ENCODE results near the gene FLT4.

Gene FLT4

DNA sequence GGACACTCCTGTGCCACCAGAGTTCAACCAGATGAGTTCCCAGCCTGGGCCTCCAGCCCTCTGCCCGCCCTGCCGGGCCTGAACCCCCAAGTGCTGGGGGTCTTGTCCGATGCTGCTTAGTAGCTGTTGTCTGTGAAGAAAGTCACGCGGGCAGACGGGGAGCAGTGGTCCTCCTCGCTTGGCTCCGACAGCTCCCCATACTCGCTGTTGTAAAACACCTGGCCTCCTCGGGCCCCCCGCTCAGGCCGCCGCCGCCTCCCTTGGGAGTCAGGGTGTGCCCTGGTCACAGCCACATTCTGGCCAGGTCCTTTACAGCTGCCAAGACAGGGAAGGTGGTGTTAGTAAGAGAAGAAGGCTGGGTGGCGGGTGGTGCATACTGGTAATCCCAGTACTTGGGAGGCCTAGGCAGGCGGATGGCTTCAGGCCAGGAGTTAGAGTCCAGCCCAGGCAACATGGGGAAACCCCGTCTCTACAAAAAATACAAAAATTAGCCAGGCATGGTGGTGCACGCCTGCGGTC is 46.3 kb downstream of the FLT4 start:
- DNase-seq: no peak

DNA sequence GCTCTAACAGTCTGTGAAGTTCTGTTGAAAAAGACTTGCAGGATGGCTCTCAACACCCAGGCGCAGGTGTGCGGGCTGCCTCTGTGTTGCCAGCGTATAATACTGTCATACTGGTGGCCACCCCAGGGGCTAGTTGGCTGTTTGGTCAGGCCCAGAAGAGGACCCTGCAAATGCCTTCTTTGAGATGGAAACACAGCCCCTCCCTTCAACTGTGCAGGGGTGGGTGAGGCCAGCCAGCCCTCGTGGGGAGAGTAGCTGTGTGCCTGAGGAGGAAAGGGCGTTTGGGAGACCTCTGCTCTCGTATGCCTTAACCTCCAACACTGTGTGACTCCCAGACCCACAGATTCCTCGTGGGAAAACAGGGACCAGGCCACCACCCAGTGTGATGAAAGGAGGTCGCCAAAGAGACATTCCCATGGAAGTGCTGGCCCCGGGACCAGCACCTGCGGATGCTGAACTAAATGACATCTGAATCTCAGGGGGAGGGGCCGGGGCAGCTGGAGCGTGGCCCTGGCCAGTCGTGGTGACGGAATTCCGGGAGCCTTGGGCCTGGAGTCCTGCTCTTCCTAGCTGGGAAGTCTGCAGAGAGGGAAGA is 46.8 kb downstream of the FLT4 start:
- DNase-seq: no peak

DNA sequence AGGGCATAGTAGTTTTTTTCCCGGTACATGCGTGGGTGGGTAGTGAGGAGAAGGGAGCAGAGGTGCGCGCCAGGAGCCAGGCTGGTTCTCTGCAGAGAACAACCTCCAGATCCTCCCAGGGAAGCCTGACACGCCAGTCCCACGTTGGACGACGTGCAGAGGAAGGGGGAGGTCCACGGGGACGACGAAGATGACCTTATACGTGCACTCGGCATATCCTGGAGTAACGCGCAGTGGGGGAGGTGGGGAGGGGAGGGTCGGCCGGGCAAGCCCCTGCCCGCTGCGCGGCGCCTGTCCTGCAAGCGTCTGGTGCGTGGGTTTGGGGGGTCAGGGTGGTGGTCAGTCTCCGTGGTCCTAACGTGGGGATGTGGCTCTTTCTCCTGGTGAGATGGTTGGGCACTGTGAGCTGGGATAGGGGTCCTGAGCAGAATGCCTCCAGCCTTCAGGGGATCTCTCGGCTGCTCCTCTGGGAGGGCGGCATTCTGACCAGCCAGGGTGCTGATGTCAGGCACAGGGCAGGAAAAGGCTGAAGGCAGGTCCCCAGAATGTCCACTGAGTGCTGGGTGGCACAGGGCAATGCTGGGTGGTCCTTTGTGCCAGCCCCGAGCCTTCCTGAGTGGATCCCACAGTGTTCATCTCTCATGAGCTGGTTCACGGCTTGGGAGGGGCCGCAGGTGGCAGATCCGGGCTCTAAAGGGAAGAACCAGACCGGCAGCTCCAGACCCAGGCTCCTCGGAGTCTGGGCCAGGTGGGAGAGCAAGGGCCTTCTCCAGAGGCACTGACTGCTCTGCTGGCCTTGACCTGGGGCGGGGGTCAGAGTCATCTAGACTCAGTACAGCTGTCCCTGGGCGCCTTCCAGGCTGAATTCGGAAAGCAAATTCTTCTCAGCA is 47.6 kb downstream of the FLT4 start:
- no peak for DNase-seq

DNA sequence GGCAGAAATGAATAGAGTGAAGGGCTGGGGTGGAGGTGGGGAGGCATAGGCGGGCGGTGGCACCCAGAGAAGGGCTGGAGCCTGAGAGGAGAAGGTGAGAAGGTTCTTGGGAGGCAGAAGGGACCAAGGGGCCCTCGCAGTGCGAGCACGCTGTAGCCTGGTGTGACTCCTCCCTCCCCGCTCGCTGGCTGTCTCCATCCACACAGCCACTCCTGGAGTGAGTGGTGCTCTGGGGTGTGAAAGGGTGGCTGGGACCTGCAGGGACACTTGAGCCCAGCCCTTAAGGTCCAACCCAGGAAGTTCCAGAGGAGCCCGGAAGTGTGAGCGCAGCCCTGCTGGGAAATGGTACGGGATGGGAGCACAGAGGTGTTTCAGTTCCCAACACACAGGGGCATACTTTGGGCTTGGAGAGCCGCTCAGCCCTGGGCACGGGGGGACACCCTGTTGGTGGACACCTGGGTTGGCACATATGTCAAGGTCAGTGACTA is 48.8 kb downstream of the FLT4 start:
- DNase-seq: no peak

DNA sequence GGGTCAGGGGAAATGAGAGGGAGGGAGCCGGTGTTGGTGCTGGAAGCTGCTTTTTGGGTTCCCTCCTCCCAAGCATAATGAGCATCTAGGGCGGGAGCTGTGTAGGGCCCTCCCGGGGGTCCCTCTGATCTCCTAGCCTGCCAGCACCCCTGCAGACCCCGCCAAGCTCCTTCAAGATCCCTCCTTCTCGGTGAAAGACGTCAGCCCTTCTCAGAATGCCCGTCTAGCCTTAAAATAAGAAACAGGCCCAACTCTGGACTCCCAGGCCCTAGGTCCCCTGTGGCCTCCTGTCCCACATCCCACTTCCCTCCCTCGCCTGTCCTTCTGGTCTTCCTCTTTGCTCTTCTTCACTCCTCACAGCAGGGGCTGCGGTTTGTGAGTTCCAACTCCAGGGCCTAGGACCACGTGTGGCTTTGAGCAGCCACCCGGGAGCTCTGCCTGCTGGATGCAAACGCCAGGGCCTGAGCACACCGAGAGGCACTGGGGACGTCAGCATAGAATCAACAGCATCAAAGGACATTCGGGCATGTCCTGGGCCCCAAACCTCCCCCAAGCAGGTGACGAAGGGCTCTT is 49.3 kb downstream of the FLT4 start:
- no peak for DNase-seq

DNA sequence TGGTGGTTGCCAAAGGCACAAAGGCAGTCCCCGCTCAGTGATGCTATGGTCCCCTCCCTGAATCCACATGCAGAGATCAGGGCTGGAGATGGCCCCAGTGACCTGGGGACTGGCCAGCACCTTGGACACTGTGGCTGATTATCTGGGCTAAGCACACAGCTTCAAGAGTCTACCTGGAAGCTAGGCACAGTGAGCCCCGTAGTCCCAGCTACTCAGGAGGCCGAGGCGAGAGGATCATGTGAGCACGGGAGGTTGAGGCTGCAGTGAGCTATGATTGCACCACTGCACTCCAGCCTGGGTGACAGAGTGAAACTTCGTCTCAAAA is 49.8 kb downstream of the FLT4 start:
- DNase-seq: no peak

DNA sequence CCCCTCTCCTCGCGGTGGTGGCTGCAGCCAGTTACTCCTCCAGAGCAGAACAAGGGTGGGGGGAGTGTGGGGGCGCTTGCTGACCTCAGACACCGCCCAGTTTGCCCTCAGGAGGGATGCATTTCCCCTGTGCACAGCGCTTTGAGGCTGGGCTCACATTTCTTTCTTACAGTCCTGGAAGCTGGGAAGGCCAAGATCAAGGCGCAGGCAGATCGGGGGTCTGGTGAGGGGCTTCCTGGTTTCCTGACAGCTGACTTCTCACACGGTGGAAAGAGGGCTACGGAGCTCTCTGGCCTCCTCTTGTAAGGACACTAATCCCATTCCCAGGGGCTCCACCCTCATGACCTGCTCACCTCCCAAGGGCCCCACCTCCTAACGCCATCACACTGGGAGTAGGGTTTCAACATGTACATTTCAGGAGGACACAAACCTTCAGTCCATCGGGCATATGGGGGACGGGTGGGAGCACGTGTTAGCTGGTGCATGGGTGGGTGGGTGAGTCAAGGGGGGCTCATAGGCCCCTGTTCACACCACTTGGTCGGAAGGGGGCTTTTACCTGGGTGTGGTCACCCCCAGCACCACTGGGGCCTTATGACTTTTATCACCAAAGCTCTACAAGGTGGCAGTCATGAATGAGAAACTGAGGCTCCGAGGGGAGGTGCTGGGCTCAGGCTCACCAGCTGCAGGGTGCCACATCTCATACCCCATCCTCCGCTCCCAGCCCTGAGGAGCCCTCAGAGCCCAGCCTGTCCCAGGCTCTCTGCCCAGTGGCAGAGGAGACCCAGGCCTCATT is 50.4 kb downstream of the FLT4 start:
- DNase-seq: no peak

DNA sequence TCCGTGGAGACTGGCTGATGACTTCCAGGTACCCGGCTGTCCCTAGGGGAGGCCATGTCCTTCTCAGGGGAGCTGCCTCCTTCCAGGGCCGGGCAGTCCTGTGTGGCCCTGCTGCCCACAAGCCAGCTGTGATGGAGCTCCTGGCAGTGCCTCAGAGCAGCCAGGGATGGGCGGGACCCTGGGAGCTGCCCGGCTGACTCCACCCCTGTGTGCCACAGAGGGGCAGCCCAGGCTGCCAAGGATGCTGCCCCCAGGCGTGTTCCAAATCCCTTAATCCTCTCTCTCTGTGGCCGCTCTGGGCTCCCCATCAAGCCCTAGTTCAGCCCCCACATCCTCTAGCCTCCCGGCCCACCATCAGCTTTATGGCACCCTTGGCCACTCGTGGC is 51.1 kb downstream of the FLT4 start:
- no peak for DNase-seq

DNA sequence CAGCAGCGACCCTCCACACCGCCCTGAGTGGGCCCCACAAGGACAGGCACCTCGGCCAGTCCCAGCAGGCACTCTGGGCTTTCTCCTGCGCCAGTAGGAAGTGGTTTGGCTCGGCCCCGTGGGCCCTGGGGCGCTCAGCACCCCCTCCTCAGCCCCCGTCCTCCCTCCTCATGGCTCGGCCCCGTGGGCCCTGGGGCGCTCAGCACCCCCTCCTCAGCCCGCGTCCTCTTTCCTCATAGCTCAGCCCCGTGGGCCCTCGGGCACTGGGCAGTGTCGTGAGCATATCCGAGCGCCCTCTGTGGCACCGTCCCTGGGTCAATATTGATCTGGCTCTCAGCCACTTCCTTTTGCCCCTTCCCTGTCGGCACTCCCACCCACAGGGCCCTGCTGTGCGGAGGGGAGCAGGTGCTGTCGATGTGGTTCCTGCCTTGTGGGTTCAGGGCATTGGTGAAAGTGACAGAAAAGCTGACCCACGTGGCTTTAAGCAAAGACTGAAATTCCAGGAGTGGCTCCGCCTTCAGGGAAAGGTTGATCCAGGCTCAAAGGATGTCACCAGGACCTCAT is 52.6 kb downstream of the FLT4 start:
- no peak for DNase-seq

DNA sequence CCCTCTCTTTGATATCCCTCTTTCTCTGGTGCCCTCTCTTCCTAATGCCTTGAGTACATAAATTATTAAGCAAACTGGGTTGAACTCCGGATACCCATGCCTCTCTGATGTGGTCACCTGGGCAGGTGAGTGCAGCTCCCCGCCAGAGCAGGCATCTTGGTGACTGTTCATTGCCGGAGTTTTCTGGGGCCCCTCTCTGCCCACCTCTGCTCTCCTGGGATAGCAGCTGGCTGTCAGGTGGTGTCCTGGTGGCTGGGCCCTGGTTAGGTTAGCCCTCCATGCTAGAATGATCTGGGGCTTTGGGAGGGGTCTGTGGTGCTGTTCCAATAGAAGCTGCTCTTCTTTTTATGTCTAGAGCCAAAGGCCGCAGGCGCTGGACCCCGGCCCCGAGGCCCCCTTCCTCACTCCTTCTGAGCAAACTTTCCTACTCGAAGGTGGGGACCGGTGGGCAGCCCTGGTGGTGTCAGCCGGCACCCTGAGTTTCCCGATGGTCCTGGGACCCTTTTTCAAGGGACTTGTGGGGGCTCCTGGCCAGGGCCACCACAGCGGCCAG is 53.2 kb downstream of the FLT4 start:
- DNase-seq: peak; percentile 41

DNA sequence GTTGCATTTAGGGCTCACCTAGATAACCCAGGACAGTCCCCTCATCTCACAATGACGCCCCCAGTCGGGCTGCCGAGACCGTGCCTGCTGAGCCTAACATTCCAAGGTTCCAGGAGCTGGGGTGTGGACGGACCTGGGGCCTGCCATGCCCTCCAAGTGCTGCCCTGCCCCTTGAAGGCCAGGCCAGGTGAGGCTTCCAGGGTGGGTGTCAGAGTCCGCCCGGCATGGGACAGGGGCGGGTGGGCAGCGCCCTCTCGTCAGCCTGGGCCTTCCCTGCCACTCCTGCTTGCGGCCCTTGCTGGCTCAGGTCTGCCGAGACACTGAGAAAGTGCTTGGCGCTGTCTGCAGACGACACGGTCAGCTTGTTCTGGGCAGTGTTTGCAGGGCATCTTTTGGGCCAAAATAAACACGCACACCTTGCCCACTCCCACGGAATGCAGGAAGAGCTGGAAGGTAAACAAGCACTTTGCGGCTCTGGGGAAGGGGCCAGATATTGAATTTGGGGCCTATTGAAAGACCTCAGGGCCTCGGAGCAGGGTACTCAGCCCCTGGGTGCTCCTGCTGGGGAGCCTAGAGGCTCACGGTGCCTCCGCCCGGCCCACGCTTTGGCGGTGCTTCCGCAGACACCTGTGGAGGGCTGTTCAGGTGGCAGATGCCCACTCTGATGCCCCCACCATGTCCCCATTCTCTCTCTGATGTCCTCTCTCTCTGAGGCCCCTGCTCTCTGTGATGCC is 53.9 kb downstream of the FLT4 start:
- DNase-seq: peak; percentile 51

DNA sequence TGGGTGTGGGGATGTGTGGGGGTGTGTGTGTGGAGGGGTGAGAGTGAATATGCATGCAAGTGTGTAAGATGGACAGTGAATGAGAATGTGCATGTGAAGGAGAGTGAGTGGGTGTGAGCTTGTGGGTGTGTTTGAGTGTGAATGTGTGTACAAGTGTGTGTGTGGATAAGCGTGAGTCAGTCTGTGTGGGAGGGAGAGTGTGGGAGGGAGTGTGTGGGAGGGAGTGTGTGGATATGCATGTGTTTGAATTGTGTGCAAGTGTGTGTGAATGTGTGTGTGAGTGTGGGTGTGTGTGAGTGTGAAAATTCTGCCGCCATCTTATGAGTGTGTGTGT is 54.4 kb downstream of the FLT4 start:
- no peak for DNase-seq

DNA sequence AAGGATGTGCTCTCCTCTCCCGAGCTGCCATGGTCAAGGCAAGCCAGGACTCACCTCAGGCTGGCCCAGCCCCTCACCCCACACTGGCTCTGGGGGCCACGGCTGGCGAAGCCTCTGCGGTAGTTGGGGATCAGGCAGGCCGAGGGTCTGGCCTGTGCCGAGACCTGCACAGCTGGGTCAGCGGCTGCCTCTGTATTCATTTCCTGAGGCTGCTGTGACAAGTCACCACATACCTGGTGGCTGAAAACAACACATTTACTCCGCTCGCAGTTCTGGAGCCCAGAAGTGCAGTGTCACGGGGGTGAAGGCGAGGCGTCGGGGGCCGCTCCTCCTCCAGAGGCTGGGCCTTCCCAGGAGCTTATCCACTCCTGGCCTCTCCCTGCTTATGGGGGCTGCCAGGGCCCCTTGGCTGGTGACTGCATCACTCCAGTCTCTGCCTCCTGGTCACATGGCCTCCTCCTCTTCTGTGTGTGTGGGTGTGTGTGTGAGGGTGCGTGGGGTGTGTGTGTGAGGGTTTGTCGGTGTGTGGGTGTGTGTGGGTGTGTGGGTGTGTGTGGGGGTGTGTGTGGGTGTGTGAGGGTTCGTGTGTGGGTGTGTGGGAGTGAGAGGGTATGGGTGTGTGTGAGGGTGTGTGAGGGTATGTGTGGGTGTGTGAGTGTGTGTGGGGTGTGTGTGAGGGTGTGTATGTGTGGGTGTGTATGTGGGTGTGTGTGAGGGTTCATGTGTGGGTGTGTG is 54.9 kb downstream of the FLT4 start:
- peak; percentile 53 for DNase-seq

DNA sequence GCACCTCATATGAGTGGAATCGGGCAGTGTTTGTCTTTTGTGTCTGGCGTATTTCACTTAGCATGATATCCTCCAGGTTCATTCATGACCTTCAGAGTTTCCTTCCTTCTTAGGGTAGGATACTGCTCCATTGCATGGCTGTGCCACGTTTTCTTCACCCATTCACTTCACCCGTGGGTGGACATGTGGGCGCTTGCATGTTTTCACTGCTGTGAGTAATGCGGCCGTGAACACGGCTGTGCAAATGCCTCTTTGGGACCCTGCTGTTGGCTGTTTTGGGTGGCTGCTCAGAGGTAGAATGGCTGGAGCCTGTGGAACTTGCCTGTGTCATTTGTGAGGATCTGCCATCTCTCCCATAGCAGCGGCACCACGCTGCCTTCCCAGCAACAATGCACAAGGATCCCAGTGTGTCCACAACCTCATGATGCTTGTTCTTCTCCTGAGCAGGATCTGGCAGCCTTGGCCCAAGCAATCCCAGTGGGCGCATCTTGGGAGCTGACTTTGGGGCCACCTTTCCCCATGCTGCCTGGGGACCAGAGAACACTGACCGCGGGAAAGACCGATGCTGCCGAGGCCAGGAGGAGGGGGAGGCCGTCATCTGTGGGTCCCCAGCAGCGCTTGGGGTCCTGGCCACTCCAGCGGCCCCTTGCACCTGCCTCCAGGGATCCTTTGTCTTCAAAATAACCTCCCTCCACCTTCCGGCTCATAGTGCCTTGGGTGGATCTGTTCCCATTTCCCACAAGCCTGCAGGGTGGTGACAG is 55.8 kb downstream of the FLT4 start:
- DNase-seq: no peak

DNA sequence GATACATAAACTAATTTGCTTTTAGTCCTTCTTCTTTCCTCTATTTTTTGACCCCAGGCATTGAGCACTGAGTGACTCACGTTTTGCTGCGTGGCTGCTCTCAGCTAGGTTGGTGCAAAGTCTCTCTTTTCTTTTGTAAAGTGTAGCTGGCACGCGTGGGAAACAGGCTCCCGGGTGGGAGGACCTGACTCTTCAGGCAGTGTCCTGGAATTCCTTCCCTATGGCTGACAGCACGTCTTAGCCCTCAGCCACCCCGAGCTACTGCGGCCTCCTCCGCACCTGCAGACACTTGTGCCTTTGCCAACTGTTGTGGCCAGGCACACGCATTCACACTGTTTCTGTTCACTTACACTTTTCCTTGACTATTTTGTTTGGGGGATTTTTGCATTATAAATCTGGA is 57.2 kb downstream of the FLT4 start:
- no peak for DNase-seq

DNA sequence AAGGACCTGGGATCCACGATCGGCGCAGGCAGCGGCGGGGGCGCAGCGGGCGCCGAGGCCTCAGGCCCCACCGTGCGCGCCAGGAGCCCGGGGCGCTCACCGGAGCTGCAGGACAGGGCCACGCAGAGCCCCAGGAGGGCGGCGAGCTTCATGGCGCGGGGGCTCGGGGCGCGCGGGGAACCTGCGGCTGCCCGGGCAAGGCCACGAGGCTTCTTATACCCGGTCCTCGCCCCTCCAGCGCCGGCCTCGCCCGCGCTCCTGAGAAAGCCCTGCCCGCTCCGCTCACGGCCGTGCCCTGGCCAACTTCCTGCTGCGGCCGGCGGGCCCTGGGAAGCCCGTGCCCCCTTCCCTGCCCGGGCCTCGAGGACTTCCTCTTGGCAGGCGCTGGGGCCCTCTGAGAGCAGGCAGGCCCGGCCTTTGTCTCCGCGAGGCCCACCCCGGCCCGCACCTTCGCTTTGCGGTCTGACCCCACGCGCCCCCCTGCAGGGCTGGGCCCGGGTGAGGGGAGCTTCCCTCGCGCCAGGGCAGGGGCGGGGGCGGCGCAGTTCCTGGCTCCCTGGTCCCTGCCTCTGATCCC is 58.0 kb downstream of the FLT4 start, which contains the start of gene SCGB3A1:
TSS of gene SCGB3A1 (minus strand) at position 189 of the 577 bp plus-strand sequence. CDS start at position 152, 37 bp downstream.
- DNase-seq: peak; percentile 53

DNA sequence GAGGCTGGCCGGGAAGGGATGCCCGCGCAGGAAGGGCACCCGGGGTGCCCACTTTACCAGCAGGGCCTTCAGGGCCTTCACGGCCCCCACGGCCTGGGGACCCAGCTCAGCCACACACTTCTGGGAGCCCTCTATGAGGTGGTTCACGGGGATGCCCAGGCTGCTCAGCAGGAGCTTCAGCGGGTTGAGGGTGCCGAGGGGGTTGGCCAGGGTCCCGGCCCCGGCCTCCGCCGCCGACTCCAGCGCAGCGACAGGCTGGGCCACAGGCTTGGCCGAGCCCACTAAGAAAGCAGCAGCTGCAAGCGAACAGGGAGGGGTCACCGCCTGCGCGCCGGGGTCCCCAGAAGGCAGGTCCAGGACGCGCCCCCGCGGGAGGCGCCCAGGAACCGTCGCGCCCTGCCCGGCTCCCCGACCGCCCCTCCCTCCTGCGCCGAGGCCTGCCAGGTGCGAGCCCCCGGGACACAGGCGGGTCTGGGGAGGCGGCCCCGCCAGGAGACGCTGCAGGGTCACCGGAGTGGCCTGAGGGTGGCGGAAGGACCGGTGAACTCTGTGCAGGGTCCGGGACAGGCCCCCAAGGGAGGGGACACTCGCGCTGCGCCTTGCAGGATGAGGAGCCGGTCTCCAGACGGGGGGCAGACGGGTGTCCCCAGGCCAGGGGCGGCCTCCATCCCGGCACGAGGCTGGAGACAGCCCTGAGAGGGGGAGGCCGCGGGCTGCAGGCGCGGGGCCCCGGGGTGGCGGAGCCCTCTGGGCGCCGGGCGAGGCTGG is 58.7 kb downstream of the FLT4 start:
- peak; percentile 58 for DNase-seq

DNA sequence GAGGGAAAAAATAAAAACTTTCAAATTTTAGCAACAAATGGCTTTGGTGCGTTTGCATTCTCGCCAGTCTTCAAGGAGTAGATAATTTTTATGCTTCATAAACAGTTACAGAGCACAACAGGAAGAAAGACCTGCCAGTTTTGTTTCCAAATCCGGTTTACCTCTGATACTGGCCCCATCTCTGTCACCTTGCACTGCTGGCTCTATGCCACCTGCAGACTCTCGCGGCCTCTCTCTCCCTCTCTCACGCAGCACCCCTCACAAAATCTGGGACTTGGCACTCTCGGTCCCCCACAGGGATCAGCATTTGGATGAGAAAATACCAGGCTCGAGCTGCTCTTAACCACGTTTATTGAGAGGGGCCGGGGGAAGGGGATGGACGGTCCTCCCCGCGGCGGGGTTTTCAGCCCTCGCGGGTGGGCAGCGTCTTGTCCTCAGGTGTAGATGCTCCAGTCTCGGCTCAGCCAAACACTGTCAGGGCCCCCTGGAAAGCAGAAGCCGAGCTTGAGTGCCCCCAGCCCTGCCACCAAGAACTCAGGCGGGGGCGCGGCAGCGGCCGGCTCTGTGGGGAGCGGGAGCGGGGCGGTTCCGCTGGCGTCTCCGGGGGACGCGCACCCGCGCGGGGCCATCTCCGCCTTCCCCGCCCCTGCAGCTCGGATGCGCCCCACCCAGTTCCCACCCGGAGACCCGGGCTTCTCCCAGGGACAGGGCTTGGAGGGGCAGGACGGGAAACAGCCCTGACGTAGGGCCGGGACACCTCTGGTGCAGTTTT is 59.4 kb downstream of the FLT4 start:
- DNase-seq: peak; percentile 55

All from activated CD8-positive, alpha-beta memory T cell treated with anti-CD3 and anti-CD28 coated beads for 24 hours (primary cell).